Measurements from ENCODE around the gene PDGFC.
A peak's percentile ranks its signal among the peaks of the same experiment; 100 is the strongest.

The PDGFC gene

GRCh38 chr4:156781852-156782251 lies 189.7 kb downstream of the PDGFC start:
- CTCF ChIA-PET: no interaction called here
- no peak for DNase-seq (ENCODE audit: extremely low spot score)
- POLR2A ChIA-PET: no interaction called here
- no peak for TF ChIP-seq FOXA1 (IDR thresholded peaks at IDR 0.05)
- no peak for TF ChIP-seq ELF4 (IDR thresholded peaks at IDR 0.05)

- ChIA-PET POLR2A (no interaction called here), CTCF (no interaction called here)
- TF ChIP-seq FOXK2 (IDR thresholded peaks at IDR 0.05): no peak
- TF ChIP-seq ELF4 (IDR thresholded peaks at IDR 0.05): no peak
- TF ChIP-seq NFRKB (IDR thresholded peaks at IDR 0.05): no peak
- no peak for TF ChIP-seq ARNT (IDR thresholded peaks at IDR 0.05)
- no peak for TF ChIP-seq CTBP1 (IDR thresholded peaks at IDR 0.05; ENCODE audit: borderline replicate concordance)
- no peak for TF ChIP-seq SUZ12 (IDR thresholded peaks at IDR 0.05)
- TF ChIP-seq FOXM1 (IDR thresholded peaks at IDR 0.05; ENCODE audit: borderline replicate concordance): no peak
- no peak for TF ChIP-seq LEF1 (IDR thresholded peaks at IDR 0.05; ENCODE audit: borderline replicate concordance)
- no peak for DNase-seq (ENCODE audit: extremely low spot score)
Observed at GRCh38 chr4:156779774-156780173, 191.8 kb downstream of the PDGFC start.

DNA sequence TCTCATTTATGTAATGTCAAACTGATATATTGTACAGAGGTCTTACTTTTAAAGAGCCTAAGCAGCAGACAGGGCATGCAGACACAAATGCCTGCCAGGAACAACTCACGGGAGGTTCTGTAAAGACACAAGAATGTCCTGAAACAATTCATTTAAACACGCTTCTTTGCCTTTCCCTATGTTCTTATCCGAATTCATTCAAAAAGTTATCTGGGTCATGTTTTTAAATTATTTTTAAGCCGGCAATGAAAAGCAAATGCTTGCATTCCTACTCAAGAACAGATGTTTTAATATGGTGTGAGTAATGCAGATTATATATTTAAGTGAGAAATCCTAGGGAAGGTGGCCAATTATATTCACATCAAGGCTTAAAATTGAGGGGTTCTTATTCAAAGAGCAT lies 192.6 kb downstream of the PDGFC start:
- no peak for DNase-seq (ENCODE audit: extremely low spot score)
- TF ChIP-seq FOXA1 (IDR thresholded peaks at IDR 0.05) (no peak), CTBP1 (IDR thresholded peaks at IDR 0.05; ENCODE audit: borderline replicate concordance) (no peak), L3MBTL2 (conservative IDR thresholded peaks at IDR 0.05) (no peak), ARNT (IDR thresholded peaks at IDR 0.05) (no peak), HDGF (IDR thresholded peaks at IDR 0.05; ENCODE audit: borderline replicate concordance) (no peak), FOXM1 (IDR thresholded peaks at IDR 0.05; ENCODE audit: borderline replicate concordance) (no peak), ELF4 (IDR thresholded peaks at IDR 0.05) (no peak), FOXK2 (IDR thresholded peaks at IDR 0.05) (no peak), SP1 (IDR thresholded peaks at IDR 0.05) (no peak), NFRKB (IDR thresholded peaks at IDR 0.05) (no peak), TARDBP (IDR thresholded peaks at IDR 0.05) (no peak), SUZ12 (IDR thresholded peaks at IDR 0.05) (no peak)
- ChIA-PET CTCF (no interaction called here), POLR2A (no interaction called here)

GRCh38 chr4:156778606-156779005 lies 193.0 kb downstream of the PDGFC start:
- DNase-seq (ENCODE audit: extremely low spot score): no peak
- POLR2A ChIA-PET: no interaction called here
- TF ChIP-seq ELF4 (IDR thresholded peaks at IDR 0.05) (no peak), LEF1 (IDR thresholded peaks at IDR 0.05; ENCODE audit: borderline replicate concordance) (no peak), SUZ12 (IDR thresholded peaks at IDR 0.05) (no peak)
- CTCF ChIA-PET: no interaction called here

DNA sequence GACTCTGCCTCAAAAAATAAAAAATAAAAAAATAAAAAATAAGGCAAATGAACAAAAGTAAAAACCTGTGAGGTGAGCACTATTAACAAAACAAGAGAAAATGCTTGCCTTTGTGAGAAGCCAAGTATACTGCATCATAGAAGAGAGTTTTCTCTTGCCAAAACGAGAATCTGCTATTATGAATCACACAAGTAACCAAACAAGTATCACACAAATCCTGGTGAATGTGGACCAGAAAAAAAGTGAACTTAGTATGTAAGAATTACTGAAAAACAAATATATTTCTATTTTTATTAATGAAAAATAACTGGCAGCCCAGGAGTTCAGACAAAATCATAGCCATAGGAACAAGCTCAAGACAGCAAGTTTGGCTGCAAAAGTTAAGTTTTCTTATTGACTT lies 193.5 kb downstream of the PDGFC start:
- POLR2A ChIA-PET: no interaction called here
- DNase-seq (ENCODE audit: extremely low spot score): no peak
- TF ChIP-seq ARNT (IDR thresholded peaks at IDR 0.05): no peak
- CTCF ChIA-PET: no interaction called here

DNA sequence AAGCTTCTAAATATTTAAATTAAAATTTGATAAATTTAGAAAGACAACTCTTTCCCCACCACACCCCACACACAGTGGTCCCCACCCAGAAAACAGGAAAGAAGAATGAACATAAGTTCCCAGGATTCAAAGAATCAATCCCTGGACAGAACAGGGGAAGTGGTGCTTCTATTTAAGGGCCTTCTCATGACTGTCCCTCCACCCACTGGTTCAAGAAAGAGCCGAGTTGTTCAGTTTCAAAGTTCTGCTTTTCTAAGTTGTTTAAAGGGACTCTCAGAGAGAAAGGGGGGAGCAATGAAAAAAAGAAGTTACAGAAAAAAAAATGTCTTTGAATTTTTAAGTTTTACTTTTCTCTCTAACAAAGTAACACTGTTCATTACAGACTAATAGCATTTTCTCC lies 195.8 kb downstream of the PDGFC start:
- no peak for DNase-seq (ENCODE audit: extremely low spot score)
- TF ChIP-seq HDGF (IDR thresholded peaks at IDR 0.05; ENCODE audit: borderline replicate concordance) (no peak), ZNF384 (IDR thresholded peaks at IDR 0.05) (no peak), ARNT (IDR thresholded peaks at IDR 0.05) (no peak), FOXA1 (IDR thresholded peaks at IDR 0.05) (no peak), SP1 (IDR thresholded peaks at IDR 0.05) (no peak)
- POLR2A ChIA-PET: no interaction called here
- CTCF ChIA-PET: no interaction called here

- no peak for TF ChIP-seq CTBP1 (IDR thresholded peaks at IDR 0.05; ENCODE audit: borderline replicate concordance)
- no peak for TF ChIP-seq HDGF (IDR thresholded peaks at IDR 0.05; ENCODE audit: borderline replicate concordance)
- no peak for TF ChIP-seq FOXK2 (IDR thresholded peaks at IDR 0.05)
- TF ChIP-seq FOXM1 (IDR thresholded peaks at IDR 0.05; ENCODE audit: borderline replicate concordance): no peak
- TF ChIP-seq ZNF384 (IDR thresholded peaks at IDR 0.05): 0 out of 2 replicates have a peak, but pooled peaks have one; percentile 35
- no peak for TF ChIP-seq SP1 (IDR thresholded peaks at IDR 0.05)
- POLR2A ChIA-PET: no interaction called here
- DNase-seq (ENCODE audit: extremely low spot score): no peak
- CTCF ChIA-PET: interaction anchor here (0.6 kb wide), 1 partner anchor 150 kb away, joined by 3 read pairs; no protein-coding TSS in a partner anchor
Observed at GRCh38 chr4:156774422-156774821, 197.2 kb downstream of the PDGFC start.

DNA sequence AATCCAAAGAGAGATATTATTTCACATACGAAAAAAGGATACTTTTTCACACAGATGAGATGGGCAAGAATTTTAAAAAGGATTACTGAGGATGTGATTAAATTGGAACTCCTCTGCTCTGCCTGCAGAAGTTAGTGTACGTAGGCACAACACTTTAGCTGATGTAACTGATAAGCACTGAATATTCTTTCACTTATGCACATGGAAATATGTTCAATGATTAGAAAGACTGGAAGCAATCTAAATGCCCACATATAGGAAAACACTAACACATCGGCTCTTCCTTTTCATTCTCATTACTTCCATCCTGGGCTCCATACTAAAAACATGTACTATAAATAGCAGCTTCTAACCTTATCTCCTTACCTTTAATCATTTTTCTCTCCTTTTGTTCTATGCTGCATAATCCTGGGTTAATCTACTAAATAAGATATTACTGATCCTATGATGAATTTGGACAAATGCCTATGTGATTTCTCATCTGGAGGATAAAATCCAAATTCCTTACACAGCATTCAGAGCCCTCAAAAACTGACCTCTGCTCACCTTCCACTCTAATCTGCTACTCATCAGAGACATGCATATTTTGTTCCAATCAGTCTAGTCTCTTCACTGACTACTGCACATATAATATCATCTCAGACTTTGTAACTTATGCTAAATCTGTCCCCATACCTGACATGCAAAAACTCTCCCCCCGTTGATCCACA lies 197.8 kb downstream of the PDGFC start:
- TF ChIP-seq TARDBP (IDR thresholded peaks at IDR 0.05): no peak
- TF ChIP-seq FOXM1 (IDR thresholded peaks at IDR 0.05; ENCODE audit: borderline replicate concordance): no peak
- TF ChIP-seq, protein P1, sequence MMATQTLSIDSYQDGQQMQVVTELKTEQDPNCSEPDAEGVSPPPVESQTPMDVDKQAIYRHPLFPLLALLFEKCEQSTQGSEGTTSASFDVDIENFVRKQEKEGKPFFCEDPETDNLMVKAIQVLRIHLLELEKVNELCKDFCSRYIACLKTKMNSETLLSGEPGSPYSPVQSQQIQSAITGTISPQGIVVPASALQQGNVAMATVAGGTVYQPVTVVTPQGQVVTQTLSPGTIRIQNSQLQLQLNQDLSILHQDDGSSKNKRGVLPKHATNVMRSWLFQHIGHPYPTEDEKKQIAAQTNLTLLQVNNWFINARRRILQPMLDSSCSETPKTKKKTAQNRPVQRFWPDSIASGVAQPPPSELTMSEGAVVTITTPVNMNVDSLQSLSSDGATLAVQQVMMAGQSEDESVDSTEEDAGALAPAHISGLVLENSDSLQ (IDR thresholded peaks at IDR 0.05): no peak
- TF ChIP-seq ARNT (IDR thresholded peaks at IDR 0.05): no peak
- TF ChIP-seq FOXA1 (IDR thresholded peaks at IDR 0.05): no peak
- no peak for TF ChIP-seq ELF4 (IDR thresholded peaks at IDR 0.05)
- no peak for TF ChIP-seq SUZ12 (IDR thresholded peaks at IDR 0.05)
- no peak for TF ChIP-seq LEF1 (IDR thresholded peaks at IDR 0.05; ENCODE audit: borderline replicate concordance)
- TF ChIP-seq L3MBTL2 (conservative IDR thresholded peaks at IDR 0.05): no peak
- no peak for TF ChIP-seq FOXK2 (IDR thresholded peaks at IDR 0.05)
- no peak for TF ChIP-seq CTBP1 (IDR thresholded peaks at IDR 0.05; ENCODE audit: borderline replicate concordance)
- no peak for TF ChIP-seq BHLHE40 (IDR thresholded peaks at IDR 0.05; ENCODE audit: borderline replicate concordance)
- TF ChIP-seq HDGF (IDR thresholded peaks at IDR 0.05; ENCODE audit: borderline replicate concordance): no peak
- TF ChIP-seq NFRKB (IDR thresholded peaks at IDR 0.05): no peak
- no peak for TF ChIP-seq SP1 (IDR thresholded peaks at IDR 0.05)
- no peak for TF ChIP-seq ZNF384 (IDR thresholded peaks at IDR 0.05)
- ChIA-PET CTCF (interaction anchor here (0.6 to 1.0 kb wide), 2 partner anchors 26 to 150 kb away, joined by 3 read pairs; no protein-coding TSS in a partner anchor), POLR2A (no interaction called here)
- no peak for DNase-seq (ENCODE audit: extremely low spot score)

Measured in HEK293T (cell line).